ENCODE data around the gene PRR15L. TPM values are rescaled to one million over a fixed set of nuclear protein-coding genes. Genes with fewer than 3 reads are reported as not detected.

PRR15L gene
- total and polyA plus RNA-seq, 2 experiments from 2014 or later, result 0.57 TPM; not detected in 1

DNA sequence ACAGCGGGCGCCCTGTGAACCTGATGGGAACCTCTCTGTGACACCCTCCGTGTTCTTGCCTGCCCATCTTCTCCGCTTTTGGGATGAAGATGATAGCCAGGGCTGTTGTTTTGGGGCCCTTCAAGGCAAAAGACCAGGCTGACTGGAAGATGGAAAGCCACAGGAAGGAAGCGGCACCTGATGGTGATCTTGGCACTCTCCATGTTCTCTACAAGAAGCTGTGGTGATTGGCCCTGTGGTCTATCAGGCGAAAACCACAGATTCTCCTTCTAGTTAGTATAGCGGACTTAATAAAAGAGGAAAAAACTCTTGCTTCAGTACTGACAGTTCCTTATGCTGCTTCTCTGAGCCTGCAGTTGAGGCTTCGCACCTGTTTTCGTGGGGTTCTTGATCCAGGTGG, 23.8 kb upstream of the PRR15L start (continued):
- TF ChIP-seq, protein P1, sequence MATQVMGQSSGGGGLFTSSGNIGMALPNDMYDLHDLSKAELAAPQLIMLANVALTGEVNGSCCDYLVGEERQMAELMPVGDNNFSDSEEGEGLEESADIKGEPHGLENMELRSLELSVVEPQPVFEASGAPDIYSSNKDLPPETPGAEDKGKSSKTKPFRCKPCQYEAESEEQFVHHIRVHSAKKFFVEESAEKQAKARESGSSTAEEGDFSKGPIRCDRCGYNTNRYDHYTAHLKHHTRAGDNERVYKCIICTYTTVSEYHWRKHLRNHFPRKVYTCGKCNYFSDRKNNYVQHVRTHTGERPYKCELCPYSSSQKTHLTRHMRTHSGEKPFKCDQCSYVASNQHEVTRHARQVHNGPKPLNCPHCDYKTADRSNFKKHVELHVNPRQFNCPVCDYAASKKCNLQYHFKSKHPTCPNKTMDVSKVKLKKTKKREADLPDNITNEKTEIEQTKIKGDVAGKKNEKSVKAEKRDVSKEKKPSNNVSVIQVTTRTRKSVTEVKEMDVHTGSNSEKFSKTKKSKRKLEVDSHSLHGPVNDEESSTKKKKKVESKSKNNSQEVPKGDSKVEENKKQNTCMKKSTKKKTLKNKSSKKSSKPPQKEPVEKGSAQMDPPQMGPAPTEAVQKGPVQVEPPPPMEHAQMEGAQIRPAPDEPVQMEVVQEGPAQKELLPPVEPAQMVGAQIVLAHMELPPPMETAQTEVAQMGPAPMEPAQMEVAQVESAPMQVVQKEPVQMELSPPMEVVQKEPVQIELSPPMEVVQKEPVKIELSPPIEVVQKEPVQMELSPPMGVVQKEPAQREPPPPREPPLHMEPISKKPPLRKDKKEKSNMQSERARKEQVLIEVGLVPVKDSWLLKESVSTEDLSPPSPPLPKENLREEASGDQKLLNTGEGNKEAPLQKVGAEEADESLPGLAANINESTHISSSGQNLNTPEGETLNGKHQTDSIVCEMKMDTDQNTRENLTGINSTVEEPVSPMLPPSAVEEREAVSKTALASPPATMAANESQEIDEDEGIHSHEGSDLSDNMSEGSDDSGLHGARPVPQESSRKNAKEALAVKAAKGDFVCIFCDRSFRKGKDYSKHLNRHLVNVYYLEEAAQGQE (IDR thresholded peaks at IDR 0.05; ENCODE audit: unreplicated experiment), result no peak
- TF ChIP-seq ZNF331 (CRISPR knock-in tag; IDR thresholded peaks at IDR 0.05; ENCODE audit: low read depth) (no peak), EZH2phosphoT487 (IDR thresholded peaks at IDR 0.05; ENCODE audit: unreplicated experiment) (no peak), POLR2AphosphoS5 (IDR thresholded peaks at IDR 0.05; ENCODE audit: low read depth) (no peak), ZNF114 (CRISPR knock-in tag; IDR thresholded peaks at IDR 0.05) (no peak), EZH2 (IDR thresholded peaks at IDR 0.05; ENCODE audit: low read depth, unreplicated experiment) (no peak), CREB1 (CRISPR knock-in tag; IDR thresholded peaks at IDR 0.05; ENCODE audit: low read depth) (no peak), STAT1 (IDR thresholded peaks at IDR 0.05; ENCODE audit: unreplicated experiment) (no peak)
- TF ChIP-seq, protein P2, sequence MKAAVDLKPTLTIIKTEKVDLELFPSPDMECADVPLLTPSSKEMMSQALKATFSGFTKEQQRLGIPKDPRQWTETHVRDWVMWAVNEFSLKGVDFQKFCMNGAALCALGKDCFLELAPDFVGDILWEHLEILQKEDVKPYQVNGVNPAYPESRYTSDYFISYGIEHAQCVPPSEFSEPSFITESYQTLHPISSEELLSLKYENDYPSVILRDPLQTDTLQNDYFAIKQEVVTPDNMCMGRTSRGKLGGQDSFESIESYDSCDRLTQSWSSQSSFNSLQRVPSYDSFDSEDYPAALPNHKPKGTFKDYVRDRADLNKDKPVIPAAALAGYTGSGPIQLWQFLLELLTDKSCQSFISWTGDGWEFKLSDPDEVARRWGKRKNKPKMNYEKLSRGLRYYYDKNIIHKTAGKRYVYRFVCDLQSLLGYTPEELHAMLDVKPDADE (IDR thresholded peaks at IDR 0.05), result no peak
- TF ChIP-seq, protein P3, sequence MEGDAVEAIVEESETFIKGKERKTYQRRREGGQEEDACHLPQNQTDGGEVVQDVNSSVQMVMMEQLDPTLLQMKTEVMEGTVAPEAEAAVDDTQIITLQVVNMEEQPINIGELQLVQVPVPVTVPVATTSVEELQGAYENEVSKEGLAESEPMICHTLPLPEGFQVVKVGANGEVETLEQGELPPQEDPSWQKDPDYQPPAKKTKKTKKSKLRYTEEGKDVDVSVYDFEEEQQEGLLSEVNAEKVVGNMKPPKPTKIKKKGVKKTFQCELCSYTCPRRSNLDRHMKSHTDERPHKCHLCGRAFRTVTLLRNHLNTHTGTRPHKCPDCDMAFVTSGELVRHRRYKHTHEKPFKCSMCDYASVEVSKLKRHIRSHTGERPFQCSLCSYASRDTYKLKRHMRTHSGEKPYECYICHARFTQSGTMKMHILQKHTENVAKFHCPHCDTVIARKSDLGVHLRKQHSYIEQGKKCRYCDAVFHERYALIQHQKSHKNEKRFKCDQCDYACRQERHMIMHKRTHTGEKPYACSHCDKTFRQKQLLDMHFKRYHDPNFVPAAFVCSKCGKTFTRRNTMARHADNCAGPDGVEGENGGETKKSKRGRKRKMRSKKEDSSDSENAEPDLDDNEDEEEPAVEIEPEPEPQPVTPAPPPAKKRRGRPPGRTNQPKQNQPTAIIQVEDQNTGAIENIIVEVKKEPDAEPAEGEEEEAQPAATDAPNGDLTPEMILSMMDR (conservative IDR thresholded peaks at IDR 0.05; ENCODE audit: low read depth in 2 of 2), result no peak

DNA sequence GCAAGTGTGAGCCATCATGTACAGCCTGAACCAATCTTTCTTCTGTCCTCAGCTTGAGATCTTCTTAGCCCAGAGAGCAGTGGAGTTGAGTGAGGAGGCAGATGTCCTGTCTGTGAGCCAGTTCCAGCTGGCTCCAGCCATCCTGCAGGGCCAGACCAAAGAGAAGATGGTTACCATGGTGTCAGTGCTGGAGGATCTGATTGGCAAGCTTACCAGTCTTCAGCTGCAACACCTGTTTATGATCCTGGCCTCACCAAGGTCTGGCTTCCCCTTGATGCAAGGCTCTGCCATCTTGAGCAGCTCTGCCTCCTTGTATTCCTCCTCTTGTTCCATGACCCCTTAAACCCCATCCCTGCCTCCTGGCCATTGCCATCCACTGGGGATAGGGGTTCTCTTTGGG, 22.9 kb upstream of the PRR15L start:
- Histone ChIP-seq H3K36me3 (ENCODE audit: insufficient read depth) (peaks cover 17% of the 10 kb centered on the region; the same call in 1 of the 2 replicates), H3K27me3 (ENCODE audit: insufficient read depth) (no peaks in the 10 kb centered on the region), H3K4me2 (no peak overlapping the region), H3K4me3 (no peak overlapping the region), H3K79me2 (replicated peaks; ENCODE audit: insufficient read depth) (no peaks in the 10 kb centered on the region), H4K20me1 (replicated peaks; ENCODE audit: insufficient read depth) (peaks cover 4% of the 10 kb centered on the region), H3K4me1 (ENCODE audit: insufficient read depth) (no peaks in the 10 kb centered on the region), H2AFZ (no peak overlapping the region), H3K27ac (ENCODE audit: low read depth) (no peak overlapping the region), H3F3A (replicated peaks; ENCODE audit: low read depth) (no peaks in the 10 kb centered on the region), H3K9me2 (ENCODE audit: insufficient read depth) (no peaks in the 10 kb centered on the region)
- no peak for TF ChIP-seq ZNF331 (CRISPR knock-in tag; IDR thresholded peaks at IDR 0.05; ENCODE audit: low read depth)
- Mint-ChIP-seq H3K4me1 (no peaks in the 10 kb centered on the region; the same call in 2 of the 3 replicates), H3K4me3 (no peak overlapping the region; the same call in 2 of the 3 replicates), H3K9me3 (no peaks in the 10 kb centered on the region; the same call in 2 of the 3 replicates), H3K27me3 (ENCODE audit: insufficient read depth, low read depth, poor library complexity) (peaks cover 9% of the 10 kb centered on the region), H3K36me3 (ENCODE audit: low read depth) (peaks cover 68% of the 10 kb centered on the region), H3K27ac (no peak overlapping the region)
- no peak for ATAC-seq
- DNase-seq (ENCODE audit: low spot score), result no peak
